K562 (cell line): Measurements from ENCODE around the gene SPATA20. TPM values are rescaled to one million over a fixed set of nuclear protein-coding genes. Genes with fewer than 3 reads are reported as not detected.

Experiments used
- ATAC-seq: fragments of 200-7000 bp; cut with Tn5 transposase; 3 replicates; pipeline ENCODE4 v1.9.1; 2020; ENCODE audit warnings: moderate library complexity
- BruUV-seq: library from RNA; stranded (reverse); fragments of 400-500 nt; replicated peaks from 2 replicates; lab custom pipeline; 2021; lab: Mats Ljungman, UMichigan
- CTCF ChIA-PET: fragments of 300-600 bp; formaldehyde crosslinking; extraction: SDS; loops from one replicate; lab custom pipeline; 2021; ENCODE audit warnings: low intra/inter-chr PET ratio; lab: Yijun Ruan, JAX
- POLR2A ChIA-PET: fragments of 300-600, 350-650 bp; sonication (Branson Sonifier 250); formaldehyde crosslinking; extraction: SDS; loops from one replicate; lab custom pipeline; 2021; ENCODE audit warnings: antibody characterized with exemption, inconsistent platforms; lab: Yijun Ruan, JAX
- DNase-seq, 4 experiments: peaks; one replicate each; pipeline versions ENCODE4 v3.0.0 to v3.0.0-alpha.2; 2011 to 2018; ENCODE audit warnings: low spot score in 3 of 4, mixed read lengths in 3 of 4; ENCODE audit errors: extremely low read depth in 1 of 4
- FAIRE-seq: peaks from 2 replicates; lab custom pipeline; 2011; peaks lifted over from hg19 to GRCh38; lab: Jason Lieb, UNC
- H2AFZ ChIP-seq: 2 replicates; pipeline ENCODE4 v1.6.0; 2011; ENCODE audit warnings: low read depth, low read length, control low read depth, inconsistent platforms
- H3K27ac ChIP-seq: fragments of 200-600 bp; 3 replicates; pipeline ENCODE4 v1.8.0; 2011; ENCODE audit warnings: low read depth, mild to moderate bottlenecking, control low read depth, inconsistent platforms, low read length, moderate library complexity, mixed read lengths; ENCODE audit errors: extremely low read depth
- H3K27me3 ChIP-seq, 2 experiments: fragments of 300-600 bp in 1 of 2; 2 replicates in 1 of 2; 3 replicates in 1 of 2; pipeline versions ENCODE4 v1.6.0 to v1.8.0; 2011; ENCODE audit warnings: inconsistent platforms in 2 of 2, low read length in 2 of 2, mild to moderate bottlenecking in 1 of 2, mixed read lengths in 1 of 2, moderate library complexity in 1 of 2; ENCODE audit not compliant: control insufficient read depth in 2 of 2, insufficient read depth in 2 of 2
- H3K36me3 ChIP-seq: fragments of 300-600 bp; 3 replicates; pipeline ENCODE4 v1.8.0; 2011; ENCODE audit warnings: mild to moderate bottlenecking, low read length, inconsistent platforms; ENCODE audit not compliant: control insufficient read depth, insufficient read depth
- H3K4me1 ChIP-seq, 2 experiments: fragments of 200-600 bp in 1 of 2; replicated peaks in 1 of 2; 2 replicates in 1 of 2; 3 replicates in 1 of 2; pipeline versions ENCODE4 v1.5.1 to v1.8.0; 2011; ENCODE audit warnings: inconsistent platforms in 2 of 2, low read length in 2 of 2, mild to moderate bottlenecking in 1 of 2, mixed read lengths in 1 of 2, moderate library complexity in 1 of 2; ENCODE audit not compliant: control insufficient read depth in 2 of 2, insufficient read depth in 2 of 2
- H3K4me2 ChIP-seq: 2 replicates; pipeline ENCODE4 v1.6.1; 2011; ENCODE audit warnings: low read length, control low read depth, inconsistent platforms, mixed read lengths; ENCODE audit not compliant: insufficient read depth
- H3K4me3 ChIP-seq: fragments of 200-600 bp; sonication (generic), shearing (Covaris generic); 2 replicates; pipeline ENCODE4 v1.5.1; 2016; ENCODE audit warnings: control low read depth, inconsistent platforms
- H3K79me2 ChIP-seq: fragments of 200-600 bp; 3 replicates; pipeline ENCODE4 v1.8.0; 2011; ENCODE audit warnings: low read length, inconsistent platforms; ENCODE audit not compliant: control insufficient read depth, insufficient read depth
- H3K9ac ChIP-seq, 2 experiments: 2 replicates each; pipeline versions ENCODE4 v1.6.0 to v1.6.1; 2011; ENCODE audit warnings: low read depth in 2 of 2, low read length in 2 of 2, control low read depth in 1 of 2, inconsistent platforms in 1 of 2, mild to moderate bottlenecking in 1 of 2, mixed read lengths in 1 of 2; ENCODE audit not compliant: insufficient read depth in 1 of 2
- H3K9me1 ChIP-seq: one replicate; pipeline ENCODE4 v1.6.0; 2011; ENCODE audit warnings: inconsistent platforms, mild to moderate bottlenecking, low read length, moderate library complexity; ENCODE audit not compliant: control insufficient read depth, insufficient read depth
- H3K9me3 ChIP-seq: replicated peaks from 2 replicates; pipeline ENCODE4 v1.5.1; 2011; ENCODE audit warnings: low read depth, low read length, inconsistent platforms; ENCODE audit not compliant: control insufficient read depth, insufficient read depth
- H4K20me1 ChIP-seq: replicated peaks from 2 replicates; pipeline ENCODE4 v1.6.1; 2011; ENCODE audit warnings: low read length, inconsistent platforms, mixed read lengths; ENCODE audit not compliant: control insufficient read depth, insufficient read depth
- BHLHE40 ChIP-seq: IDR thresholded peaks from 2 replicates; pipeline ENCODE4 v1.6.1; 2011; ENCODE audit warnings: low read length, improper control_type of control experiment
- CBFB ChIP-seq: sonication (generic); formaldehyde crosslinking; IDR thresholded peaks from 2 replicates; pipeline ENCODE4 v1.4.0; 2020; ENCODE audit warnings: mild to moderate bottlenecking, missing genetic modification reagents
- CHCHD3 ChIP-seq: fragments of 250-450 bp; sonication (Bioruptor Pico); IDR thresholded peaks from 2 replicates; pipeline ENCODE4 v2.1.2; 2022; ENCODE audit warnings: mild to moderate bottlenecking
- GABPB2 ChIP-seq: fragments of 250-450 bp; sonication (Bioruptor Pico); conservative IDR thresholded peaks from 2 replicates; pipeline ENCODE4 v1.5.1; 2021; ENCODE audit warnings: mild to moderate bottlenecking
- MCM3 ChIP-seq: fragments of 450-650 bp; IDR thresholded peaks from 2 replicates; pipeline ENCODE4 v1.6.1; 2016
- PCBP1 ChIP-seq: fragments of 200-400 bp; formaldehyde crosslinking; IDR thresholded peaks from 2 replicates; pipeline ENCODE4 v1.6.1; 2018; ENCODE audit warnings: mild to moderate bottlenecking, low read depth, low read length; ENCODE audit not compliant: poor library complexity, severe bottlenecking
- POLR3A ChIP-seq: IDR thresholded peaks from 2 replicates; pipeline ENCODE4 v1.6.1; 2011; ENCODE audit warnings: borderline replicate concordance, mild to moderate bottlenecking, moderate library complexity; ENCODE audit not compliant: insufficient read length, insufficient read depth; ENCODE audit errors: extremely low read depth
- RB1 ChIP-seq: fragments of 450-650 bp; IDR thresholded peaks from 2 replicates; pipeline ENCODE4 v1.6.1; 2017; ENCODE audit warnings: low read depth, mild to moderate bottlenecking
- RCOR1 ChIP-seq, 2 experiments: IDR thresholded peaks; 2 replicates each; pipeline ENCODE4 v1.6.1; 2012; ENCODE audit warnings: low read depth in 2 of 2, low read length in 2 of 2, borderline replicate concordance in 1 of 2, improper control_type of control experiment in 1 of 2
- SIRT6 ChIP-seq: IDR thresholded peaks from one replicate; pipeline ENCODE4 v1.6.1; 2012; ENCODE audit warnings: low read depth, mild to moderate bottlenecking, control low read depth, inconsistent platforms, low read length, moderate library complexity
- SMAD1 ChIP-seq: fragments of 150-350 bp; IDR thresholded peaks from 2 replicates; pipeline ENCODE4 v1.6.1; 2014; ENCODE audit warnings: low read length, low read depth; ENCODE audit not compliant: partially characterized antibody
- SMARCC2 ChIP-seq: fragments of 450-650 bp; IDR thresholded peaks from 2 replicates; pipeline ENCODE4 v1.6.1; 2017; ENCODE audit warnings: antibody characterized with exemption, moderate library complexity, mild to moderate bottlenecking, low read depth
- ZNF785 ChIP-seq: fragments of 250-450 bp; sonication (Bioruptor Pico); IDR thresholded peaks from 2 replicates; pipeline ENCODE4 v1.4.0; 2020; ENCODE audit warnings: mild to moderate bottlenecking
- WGBS: fragments of 100-300 bp; shearing (Covaris generic); methylation state at CpG from one replicate; pipeline ENCODE4 v1.1.6; 2016; ENCODE audit warnings: low coverage, mixed read lengths; ENCODE audit not compliant: insufficient coverage; ENCODE audit errors: missing lambda C conversion rate; 5-methylcytosine and 5-hydroxymethylcytosine counted together
- in situ Hi-C: fragments of 300-500 bp; cut with MboI; formaldehyde crosslinking; loops from 4 replicates; pipeline ENCODE4 v1.15.0; 2018; ENCODE audit warnings: inconsistent platforms, mixed read lengths
- intact Hi-C: fragments of 100-400 bp; cut with micrococcal nuclease; formaldehyde crosslinking; loops from 2 replicates; pipeline ENCODE4 v1.14.2; 2022
- polyA plus RNA-seq, 8 experiments: library from polyadenylated mRNA; depleted of rRNA in 4 of 8; stranded (reverse) in 5 of 8; unstranded in 3 of 8; fragments of >200 nt; fragmentation: Nextera tagmentation in 2 of 8; fragmentation: Illumina TruSeq in 1 of 8; extraction: Ambion mirVana in 2 of 8; extraction: Trizol in 1 of 8; gene quantifications; 2 replicates each; pipeline versions ENCODE4 v1.2.1 to v1.2.3, GENCODE V29; 2011 to 2014; ENCODE audit warnings: inconsistent platforms in 1 of 8, missing spikeins in 1 of 8
- total RNA-seq, 7 experiments: library from RNA; depleted of rRNA in 6 of 7; stranded (reverse); fragments of >200 nt in 6 of 7; fragmentation: Illumina TruSeq in 2 of 7; extraction: Trizol in 2 of 7; gene quantifications; 2 replicates each; pipeline versions ENCODE4 v1.2.1 to v1.2.3, GENCODE V29; 2011 to 2021; ENCODE audit warnings: low replicate concordance in 1 of 7
- TF ChIP-seq, protein P1 (sequence below): sonication (generic); formaldehyde crosslinking; IDR thresholded peaks from 2 replicates; pipeline ENCODE4 v1.8.0; 2022; ENCODE audit warnings: mild to moderate bottlenecking, missing genetic modification reagents
- TF ChIP-seq, protein P2 (sequence below): fragments of 250-450 bp; sonication (Bioruptor Pico); IDR thresholded peaks from 2 replicates; pipeline ENCODE4 v1.8.0; 2021; ENCODE audit warnings: moderate library complexity, mild to moderate bottlenecking, inconsistent platforms
- TF ChIP-seq, protein P3 (sequence below): fragments of 450-650 bp; IDR thresholded peaks from 2 replicates; pipeline ENCODE4 v1.7.1; 2018; ENCODE audit warnings: mild to moderate bottlenecking, low read depth; ENCODE audit not compliant: partially characterized antibody

The SPATA20 gene
- total and polyA plus RNA-seq, 9 of the 15 experiments (the other 6 are each of a cell fraction or from before 2014, with no cell fraction given), result 0.08 to 4.0 (median 1.5) TPM

DNA sequence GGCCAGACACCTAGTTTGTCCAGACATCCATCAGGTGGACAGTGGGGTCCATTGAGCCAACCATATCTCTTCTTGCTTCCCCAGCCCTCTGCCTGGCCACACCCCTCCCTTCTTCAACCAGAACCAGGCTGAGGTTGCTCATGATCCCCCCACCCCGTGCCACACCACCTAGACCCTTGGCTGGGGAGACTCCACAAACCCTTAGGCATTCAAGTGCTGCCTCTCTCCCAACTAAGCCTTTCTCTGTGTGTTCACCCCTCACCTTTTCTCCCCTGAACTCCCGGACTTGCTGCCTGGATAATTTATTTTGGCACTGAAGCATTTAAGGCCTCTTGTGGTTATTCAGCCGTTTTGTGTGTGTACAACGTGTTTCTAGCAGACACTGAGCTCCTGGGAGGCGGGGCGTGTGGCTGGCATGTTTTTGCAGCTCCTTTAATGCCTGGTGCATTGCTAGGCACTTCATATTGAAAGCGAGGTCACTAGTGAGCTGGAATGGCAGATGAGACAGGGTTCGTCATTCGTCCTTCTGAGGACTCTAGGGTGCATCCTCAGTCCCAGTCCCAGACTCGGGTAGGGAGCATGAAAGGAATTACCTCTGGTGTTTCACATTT, 42.2 kb downstream of the SPATA20 start:
- DNase-seq (no peak), FAIRE-seq (no peak), ATAC-seq (no peak)
- in situ Hi-C loops (no loop called here), intact Hi-C loops (no loop called here)
- no peak overlapping the region for H3K4me2 ChIP-seq
- BruUV-seq, result no TSS peak
- no peak overlapping the region for H3K4me3 ChIP-seq
- no peaks in the 10 kb centered on the region for H3K79me2 ChIP-seq
- peaks cover 0 to 15% of the 10 kb centered on the region in 2 experiments; a peak in 2 of 5 replicates for H3K4me1 ChIP-seq
- WGBS, result 6% methylated on average over 10 of the region's 10 CpGs
- ChIA-PET CTCF (no interaction called here), POLR2A (no interaction called here)
- peaks cover 4% of the 10 kb centered on the region for H4K20me1 ChIP-seq
- no peak overlapping the region for H2AFZ ChIP-seq
- H3K27me3 ChIP-seq, result peaks cover 38 to 91% of the 10 kb centered on the region in 2 experiments; a peak in 4 of 5 replicates
- H3K9me3 ChIP-seq, result no peaks in the 10 kb centered on the region
- no peak overlapping the region; a peak in 1 of 4 replicates for H3K9ac ChIP-seq
- no peaks in the 10 kb centered on the region for H3K9me1 ChIP-seq
- no peak overlapping the region for H3K27ac ChIP-seq
- H3K36me3 ChIP-seq, result no peaks in the 10 kb centered on the region
- TF ChIP-seq PCBP1 (no peak), SIRT6 (no peak), CBFB (no peak), POLR3A (no peak), ZNF785 (no peak), SMARCC2 (no peak), GABPB2 (CRISPR knock-in tag) (no peak), BHLHE40 (no peak), RB1 (no peak), RCOR1 (IDR thresholded peaks at IDR 0.05; ENCODE audit: borderline replicate concordance in 1 of 2, low read depth in 2 of 2, low read length in 2 of 2) (no peak), MCM3 (no peak), CHCHD3 (CRISPR knock-in tag) (no peak), SMAD1 (no peak)
- TF ChIP-seq, protein P1, sequence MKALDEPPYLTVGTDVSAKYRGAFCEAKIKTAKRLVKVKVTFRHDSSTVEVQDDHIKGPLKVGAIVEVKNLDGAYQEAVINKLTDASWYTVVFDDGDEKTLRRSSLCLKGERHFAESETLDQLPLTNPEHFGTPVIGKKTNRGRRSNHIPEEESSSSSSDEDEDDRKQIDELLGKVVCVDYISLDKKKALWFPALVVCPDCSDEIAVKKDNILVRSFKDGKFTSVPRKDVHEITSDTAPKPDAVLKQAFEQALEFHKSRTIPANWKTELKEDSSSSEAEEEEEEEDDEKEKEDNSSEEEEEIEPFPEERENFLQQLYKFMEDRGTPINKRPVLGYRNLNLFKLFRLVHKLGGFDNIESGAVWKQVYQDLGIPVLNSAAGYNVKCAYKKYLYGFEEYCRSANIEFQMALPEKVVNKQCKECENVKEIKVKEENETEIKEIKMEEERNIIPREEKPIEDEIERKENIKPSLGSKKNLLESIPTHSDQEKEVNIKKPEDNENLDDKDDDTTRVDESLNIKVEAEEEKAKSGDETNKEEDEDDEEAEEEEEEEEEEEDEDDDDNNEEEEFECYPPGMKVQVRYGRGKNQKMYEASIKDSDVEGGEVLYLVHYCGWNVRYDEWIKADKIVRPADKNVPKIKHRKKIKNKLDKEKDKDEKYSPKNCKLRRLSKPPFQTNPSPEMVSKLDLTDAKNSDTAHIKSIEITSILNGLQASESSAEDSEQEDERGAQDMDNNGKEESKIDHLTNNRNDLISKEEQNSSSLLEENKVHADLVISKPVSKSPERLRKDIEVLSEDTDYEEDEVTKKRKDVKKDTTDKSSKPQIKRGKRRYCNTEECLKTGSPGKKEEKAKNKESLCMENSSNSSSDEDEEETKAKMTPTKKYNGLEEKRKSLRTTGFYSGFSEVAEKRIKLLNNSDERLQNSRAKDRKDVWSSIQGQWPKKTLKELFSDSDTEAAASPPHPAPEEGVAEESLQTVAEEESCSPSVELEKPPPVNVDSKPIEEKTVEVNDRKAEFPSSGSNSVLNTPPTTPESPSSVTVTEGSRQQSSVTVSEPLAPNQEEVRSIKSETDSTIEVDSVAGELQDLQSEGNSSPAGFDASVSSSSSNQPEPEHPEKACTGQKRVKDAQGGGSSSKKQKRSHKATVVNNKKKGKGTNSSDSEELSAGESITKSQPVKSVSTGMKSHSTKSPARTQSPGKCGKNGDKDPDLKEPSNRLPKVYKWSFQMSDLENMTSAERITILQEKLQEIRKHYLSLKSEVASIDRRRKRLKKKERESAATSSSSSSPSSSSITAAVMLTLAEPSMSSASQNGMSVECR, result no peak
- TF ChIP-seq, protein P2, sequence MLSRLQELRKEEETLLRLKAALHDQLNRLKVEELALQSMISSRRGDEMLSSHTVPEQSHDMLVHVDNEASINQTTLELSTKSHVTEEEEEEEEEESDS (CRISPR knock-in tag), result no peak
- TF ChIP-seq, protein P3, sequence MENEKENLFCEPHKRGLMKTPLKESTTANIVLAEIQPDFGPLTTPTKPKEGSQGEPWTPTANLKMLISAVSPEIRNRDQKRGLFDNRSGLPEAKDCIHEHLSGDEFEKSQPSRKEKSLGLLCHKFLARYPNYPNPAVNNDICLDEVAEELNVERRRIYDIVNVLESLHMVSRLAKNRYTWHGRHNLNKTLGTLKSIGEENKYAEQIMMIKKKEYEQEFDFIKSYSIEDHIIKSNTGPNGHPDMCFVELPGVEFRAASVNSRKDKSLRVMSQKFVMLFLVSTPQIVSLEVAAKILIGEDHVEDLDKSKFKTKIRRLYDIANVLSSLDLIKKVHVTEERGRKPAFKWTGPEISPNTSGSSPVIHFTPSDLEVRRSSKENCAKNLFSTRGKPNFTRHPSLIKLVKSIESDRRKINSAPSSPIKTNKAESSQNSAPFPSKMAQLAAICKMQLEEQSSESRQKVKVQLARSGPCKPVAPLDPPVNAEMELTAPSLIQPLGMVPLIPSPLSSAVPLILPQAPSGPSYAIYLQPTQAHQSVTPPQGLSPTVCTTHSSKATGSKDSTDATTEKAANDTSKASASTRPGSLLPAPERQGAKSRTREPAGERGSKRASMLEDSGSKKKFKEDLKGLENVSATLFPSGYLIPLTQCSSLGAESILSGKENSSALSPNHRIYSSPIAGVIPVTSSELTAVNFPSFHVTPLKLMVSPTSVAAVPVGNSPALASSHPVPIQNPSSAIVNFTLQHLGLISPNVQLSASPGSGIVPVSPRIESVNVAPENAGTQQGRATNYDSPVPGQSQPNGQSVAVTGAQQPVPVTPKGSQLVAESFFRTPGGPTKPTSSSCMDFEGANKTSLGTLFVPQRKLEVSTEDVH, result no peak
